BE2C (cell line): ENCODE results near the gene DOCK1.

Experiments used
- DNase-seq: peaks from one replicate; pipeline ENCODE4 v3.0.0-alpha.2; 2020
- H3K27me3 ChIP-seq: fragments of 250-450 bp; sonication (Bioruptor Pico); 2 replicates; pipeline ENCODE4 v1.5.1; 2020; ENCODE audit warnings: mild to moderate bottlenecking
- H3K36me3 ChIP-seq: fragments of 250-450 bp; sonication (Bioruptor Pico); 2 replicates; pipeline ENCODE4 v1.5.1; 2020; ENCODE audit warnings: mild to moderate bottlenecking
- H3K4me1 ChIP-seq: fragments of 250-450 bp; sonication (Bioruptor Pico); 2 replicates; pipeline ENCODE4 v1.5.1; 2020
- H3K4me3 ChIP-seq: 2 replicates; pipeline ENCODE4 v1.5.1; 2011; ENCODE audit warnings: low read depth, low read length
- H3K9me3 ChIP-seq: fragments of 250-450 bp; sonication (Bioruptor Pico); 2 replicates; pipeline ENCODE4 v1.5.1; 2020
- CTCF ChIP-seq: IDR thresholded peaks from 2 replicates; pipeline ENCODE4 v1.5.1; 2012; ENCODE audit warnings: mild to moderate bottlenecking, low read depth, low read length

Gene DOCK1

GRCh38 chr10:127450644-127451043, 545.4 kb downstream of the DOCK1 start:
- TF ChIP-seq CTCF, result no peak
- Histone ChIP-seq H3K4me1 (no peaks in the 10 kb centered on the region), H3K9me3 (no peaks in the 10 kb centered on the region), H3K4me3 (no peak overlapping the region), H3K36me3 (no peaks in the 10 kb centered on the region), H3K27me3 (no peaks in the 10 kb centered on the region)
- DNase-seq, result no peak

- DNase-seq, result no peak
- Histone ChIP-seq H3K36me3 (no peaks in the 10 kb centered on the region), H3K27me3 (no peaks in the 10 kb centered on the region), H3K4me3 (no peak overlapping the region), H3K9me3 (no peaks in the 10 kb centered on the region), H3K4me1 (no peaks in the 10 kb centered on the region)
- TF ChIP-seq CTCF, result no peak
These were observed 546.4 kb downstream of the DOCK1 start for GRCh38 chr10:127451628-127452027.

- TF ChIP-seq CTCF, result no peak
- H3K4me1 ChIP-seq, result no peaks in the 10 kb centered on the region
- H3K9me3 ChIP-seq, result no peaks in the 10 kb centered on the region
- H3K27me3 ChIP-seq, result no peaks in the 10 kb centered on the region
- H3K36me3 ChIP-seq, result no peaks in the 10 kb centered on the region
- no peak overlapping the region for H3K4me3 ChIP-seq
- no peak for DNase-seq
These were observed 547.3 kb downstream of the DOCK1 start for GRCh38 chr10:127452568-127452967.

- H3K36me3 ChIP-seq, result no peaks in the 10 kb centered on the region
- H3K4me3 ChIP-seq, result no peak overlapping the region
- H3K4me1 ChIP-seq, result no peaks in the 10 kb centered on the region
- no peaks in the 10 kb centered on the region for H3K27me3 ChIP-seq
- no peaks in the 10 kb centered on the region for H3K9me3 ChIP-seq
- DNase-seq, result no peak
- no peak for TF ChIP-seq CTCF
These were observed 548.5 kb downstream of the DOCK1 start for GRCh38 chr10:127453706-127454105.

- Histone ChIP-seq H3K36me3 (no peaks in the 10 kb centered on the region), H3K4me3 (no peak overlapping the region), H3K9me3 (no peaks in the 10 kb centered on the region), H3K4me1 (no peaks in the 10 kb centered on the region), H3K27me3 (no peaks in the 10 kb centered on the region)
- no peak for DNase-seq
- TF ChIP-seq CTCF, result no peak
These were observed 550.9 kb downstream of the DOCK1 start for GRCh38 chr10:127456122-127456521.

GRCh38 chr10:127458016-127458810, 553.0 kb downstream of the DOCK1 start:
- H3K4me1 ChIP-seq, result no peaks in the 10 kb centered on the region

More at GRCh38 chr10:127458016-127458810, 553.0 kb downstream of the DOCK1 start:
- no peak for TF ChIP-seq CTCF
- Histone ChIP-seq H3K9me3 (no peaks in the 10 kb centered on the region), H3K27me3 (no peaks in the 10 kb centered on the region), H3K36me3 (no peaks in the 10 kb centered on the region), H3K4me3 (no peak overlapping the region)
- no peak for DNase-seq
